Small intestine (tissue), 7 donors: ENCODE results near the gene CXCL9. TPM values are rescaled to one million over a fixed set of nuclear protein-coding genes. Genes with fewer than 3 reads are reported as not detected.

ENCODE experiments used
- DNase-seq, 2 donors: peaks; one replicate each; pipeline versions ENCODE4 v3.0.0 to v3.0.0-alpha.2; 2013
- FAIRE-seq: peaks from 2 replicates; lab custom pipeline; 2012; peaks lifted over from hg19 to GRCh38; lab: Jason Lieb, UNC
- H3K27ac ChIP-seq, 3 donors: one replicate each; pipeline ENCODE4 v1.5.1; 2013; ENCODE audit warnings: low read length in 2 of 3, mild to moderate bottlenecking in 2 of 3, control low read depth in 1 of 3, inconsistent platforms in 1 of 3, low read depth in 1 of 3, moderate library complexity in 1 of 3
- H3K27me3 ChIP-seq, 3 donors: one replicate each; pipeline ENCODE4 v1.6.1; 2013; ENCODE audit warnings: low read length in 3 of 3, inconsistent platforms in 1 of 3; ENCODE audit not compliant: control insufficient read depth in 3 of 3, insufficient read depth in 3 of 3
- H3K36me3 ChIP-seq, 3 donors: one replicate each; pipeline ENCODE4 v1.6.1; 2013; ENCODE audit warnings: low read length in 3 of 3, inconsistent platforms in 1 of 3, low read depth in 1 of 3, mild to moderate bottlenecking in 1 of 3, moderate library complexity in 1 of 3; ENCODE audit not compliant: control insufficient read depth in 3 of 3, insufficient read depth in 2 of 3
- H3K4me1 ChIP-seq, 3 donors: one replicate each; pipeline ENCODE4 v1.6.1; 2013; ENCODE audit warnings: low read length in 2 of 3, inconsistent platforms in 1 of 3, low read depth in 1 of 3, mild to moderate bottlenecking in 1 of 3, moderate library complexity in 1 of 3; ENCODE audit not compliant: control insufficient read depth in 3 of 3, insufficient read depth in 2 of 3
- H3K4me3 ChIP-seq, 3 donors: one replicate each; pipeline ENCODE4 v1.5.1; 2013; ENCODE audit warnings: low read length in 3 of 3, control low read depth in 1 of 3, inconsistent platforms in 1 of 3, low read depth in 1 of 3, mild to moderate bottlenecking in 1 of 3, moderate library complexity in 1 of 3
- H3K9me3 ChIP-seq, 2 donors: one replicate each; pipeline ENCODE4 v1.6.1; 2013; ENCODE audit warnings: low read depth in 1 of 2, low read length in 1 of 2; ENCODE audit not compliant: control insufficient read depth in 2 of 2, insufficient read depth in 1 of 2
- WGBS, 3 donors: extraction: QIAGEN DNeasy Blood & Tissue Kit; methylation state at CpG; one replicate each; pipeline ENCODE4 v1.1.7; 2013; 5-methylcytosine and 5-hydroxymethylcytosine counted together
- polyA plus RNA-seq, 4 donors: library from polyadenylated mRNA; stranded (reverse) in 3 of 4; unstranded in 1 of 4; fragments of 200-250 nt in 3 of 4; fragments of 120-200 nt in 1 of 4; gene quantifications; one replicate each; pipeline versions ENCODE4 v1.2.1 to v1.2.3, GENCODE V29; 2013
- donor health status: healthy with polysubstance abuse.
- donor health status: control.
- donor health status: control.
- donor health status: Bipolar disorder and iron deficiency.
- donor health status: healthy.

Gene CXCL9
- polyA plus RNA-seq, 4 donors = 2.0 to 4.1 (median 2.7) TPM; not detected in 1

DNA sequence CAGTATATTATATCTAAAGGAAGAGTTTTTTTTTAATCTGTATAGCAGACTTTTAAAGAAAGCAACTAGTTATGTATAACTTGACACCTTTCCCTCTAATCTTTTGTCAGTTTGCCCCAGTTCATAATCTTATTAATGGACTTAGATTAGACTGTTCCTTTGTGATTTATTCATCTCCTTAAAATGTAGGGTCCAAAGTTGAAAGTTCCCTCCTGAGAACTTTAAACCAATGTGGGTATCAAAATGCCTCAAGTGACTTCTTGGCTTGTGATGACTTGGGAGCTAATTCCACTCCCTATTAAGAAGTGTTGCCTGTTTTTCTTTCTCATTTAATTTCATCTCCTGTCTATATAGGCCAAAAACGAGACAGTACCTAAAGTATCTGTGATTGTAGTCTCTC is 10.2 kb downstream of the CXCL9 start:
- no peaks in the 10 kb centered on the region for H3K27me3 ChIP-seq
- no peak overlapping the region for H3K4me3 ChIP-seq
- FAIRE-seq (peak; percentile 74), DNase-seq (peak; percentile 41 to 84)
- 17 to 56% (median 33%) methylated on average over 1 of the region's 1 CpG for WGBS, 3 donors
- peaks cover 0 to 4% of the 10 kb centered on the region in 2 donors for H3K9me3 ChIP-seq
- peaks cover 0 to 34% (median 2%) of the 10 kb centered on the region in 3 donors for H3K4me1 ChIP-seq
- peak overlapping the region in 1 of 3 donors; percentile 44 for H3K27ac ChIP-seq
- H3K36me3 ChIP-seq = no peaks in the 10 kb centered on the region

DNA sequence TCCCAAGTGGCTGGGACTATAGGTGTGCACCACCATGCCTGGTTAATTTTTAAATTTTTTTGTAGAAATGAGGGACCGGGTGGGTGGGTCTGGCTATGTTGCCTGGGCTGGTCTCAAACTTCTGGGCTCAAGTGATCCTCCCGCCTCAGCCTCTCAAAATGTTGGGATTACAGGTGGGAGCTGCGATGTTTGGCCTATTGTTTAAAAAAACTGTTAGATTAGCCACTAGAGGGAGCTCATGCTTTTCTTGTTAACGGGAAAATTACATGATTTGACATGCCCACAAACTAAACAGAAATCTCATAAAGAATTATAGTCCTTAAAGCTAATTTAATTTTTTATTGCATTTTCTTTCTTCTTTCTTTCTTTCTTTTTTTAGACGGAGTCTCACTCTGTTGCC is 11.6 kb downstream of the CXCL9 start:
- Histone ChIP-seq H3K27me3 (no peaks in the 10 kb centered on the region), H3K9me3 (no peaks in the 10 kb centered on the region), H3K4me3 (no peak overlapping the region), H3K4me1 (peaks cover 0 to 27% (median 2%) of the 10 kb centered on the region in 3 donors), H3K27ac (no peak overlapping the region), H3K36me3 (no peaks in the 10 kb centered on the region)
- no peak for FAIRE-seq
- WGBS, 3 donors = 7 to 9% (median 9%) methylated on average over 5 of the region's 5 CpGs
- peak; percentile 63 to 64 for DNase-seq

DNA sequence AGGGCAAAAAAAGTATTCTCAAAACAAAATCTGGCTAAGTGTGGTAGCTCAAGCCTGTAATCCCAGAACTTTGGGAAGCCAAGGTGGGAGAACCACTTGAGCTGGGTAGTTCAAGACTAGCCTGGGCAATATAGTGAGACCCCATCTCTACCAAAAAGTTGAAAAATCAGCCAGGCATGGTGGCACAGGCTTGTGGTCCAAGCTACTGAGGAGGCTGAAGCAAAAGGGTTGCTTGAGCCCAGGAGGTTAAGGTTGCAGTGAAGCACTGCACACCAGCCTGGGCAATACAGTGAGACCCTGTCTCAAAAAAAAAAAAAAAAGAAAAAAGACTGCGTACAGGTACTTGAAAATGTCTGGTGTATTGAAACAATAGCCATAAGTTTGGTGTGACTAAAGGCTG is 14.8 kb downstream of the CXCL9 start:
- H3K4me1 ChIP-seq = peaks cover 2 to 14% (median 11%) of the 10 kb centered on the region in 3 donors
- DNase-seq = no peak
- 78 to 82% (median 79%) methylated on average over 1 of the region's 1 CpG for WGBS, 3 donors
- no peaks in the 10 kb centered on the region for H3K36me3 ChIP-seq
- no peak overlapping the region for H3K4me3 ChIP-seq
- no peak overlapping the region for H3K27ac ChIP-seq
- FAIRE-seq = no peak
- H3K27me3 ChIP-seq = no peaks in the 10 kb centered on the region
- H3K9me3 ChIP-seq = no peaks in the 10 kb centered on the region

GRCh38 chr4:75989846-75990528 is 17.3 kb downstream of the CXCL9 start:
- 0 to 1% (median 1%) methylated on average over 20 of the region's 20 CpGs for WGBS, 3 donors
- Histone ChIP-seq H3K4me1 (peaks cover 2 to 11% (median 11%) of the 10 kb centered on the region in 3 donors), H3K27ac (peak overlapping the region in 2 of 3 donors; percentile 66), H3K36me3 (peaks cover 0 to 3% (median 0%) of the 10 kb centered on the region in 3 donors), H3K27me3 (no peaks in the 10 kb centered on the region), H3K4me3 (peak overlapping the region; percentile 79 to 97 (median 93)), H3K9me3 (no peaks in the 10 kb centered on the region)
- DNase-seq (peak in 1 of 2 donors; percentile 43), FAIRE-seq (no peak)

DNA sequence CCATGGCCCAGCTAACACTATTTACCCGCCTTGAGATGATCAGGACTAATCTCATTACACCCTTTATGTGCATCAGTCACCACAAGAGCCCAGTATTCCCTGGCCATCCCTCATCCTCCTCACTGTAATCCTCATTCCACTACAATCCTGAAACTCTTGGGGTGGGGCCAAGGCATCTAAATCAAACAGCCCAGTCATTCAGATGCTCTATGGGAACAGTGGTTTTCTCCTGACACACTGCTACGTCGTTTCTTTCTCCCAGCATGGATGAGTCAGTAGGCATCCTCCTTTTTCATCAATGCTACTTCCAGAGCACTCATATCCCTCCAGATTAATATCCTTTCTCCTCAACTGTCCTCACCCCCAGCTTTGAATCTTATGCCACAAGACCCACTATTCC is 22.2 kb downstream of the CXCL9 start:
- WGBS, 3 donors = 84 to 89% (median 88%) methylated on average over 3 of the region's 3 CpGs
- Histone ChIP-seq H3K27me3 (no peaks in the 10 kb centered on the region), H3K4me3 (no peak overlapping the region), H3K4me1 (peaks cover 0 to 11% (median 7%) of the 10 kb centered on the region in 3 donors), H3K36me3 (peaks cover under 1 to 8% (median 6%) of the 10 kb centered on the region in 3 donors), H3K27ac (no peak overlapping the region), H3K9me3 (no peaks in the 10 kb centered on the region)
- DNase-seq = no peak
- FAIRE-seq = no peak

DNA sequence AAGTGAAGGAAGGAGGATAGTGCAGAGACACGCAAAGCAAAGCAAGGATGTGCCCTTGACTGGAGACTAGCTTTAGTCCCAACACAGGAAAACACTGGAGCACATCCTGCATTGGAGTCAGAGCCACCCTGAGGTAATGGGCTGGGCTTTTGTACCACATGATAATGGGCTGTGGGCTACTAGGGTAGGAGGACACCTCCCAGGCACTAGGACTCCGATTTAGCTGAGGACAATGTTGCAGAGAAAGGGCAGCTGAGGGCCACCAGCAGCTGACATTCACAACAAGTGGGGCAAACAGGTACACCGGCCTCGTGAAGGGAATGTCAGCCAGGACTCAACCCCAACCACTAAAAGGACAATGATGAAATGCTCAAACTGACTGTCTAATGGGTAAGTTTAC is 26.7 kb downstream of the CXCL9 start:
- WGBS, 3 donors = 68 to 93% (median 93%) methylated on average over 4 of the region's 4 CpGs
- DNase-seq (no peak), FAIRE-seq (no peak)
- no peaks in the 10 kb centered on the region for H3K9me3 ChIP-seq
- H3K27ac ChIP-seq = no peak overlapping the region
- no peaks in the 10 kb centered on the region for H3K27me3 ChIP-seq
- H3K4me1 ChIP-seq = no peaks in the 10 kb centered on the region
- H3K36me3 ChIP-seq = peaks cover 8 to 20% (median 18%) of the 10 kb centered on the region in 3 donors
- H3K4me3 ChIP-seq = no peak overlapping the region

- Histone ChIP-seq H3K9me3 (no peaks in the 10 kb centered on the region), H3K4me3 (no peak overlapping the region), H3K36me3 (peaks cover 13 to 31% (median 19%) of the 10 kb centered on the region in 3 donors), H3K27me3 (no peaks in the 10 kb centered on the region), H3K4me1 (no peaks in the 10 kb centered on the region), H3K27ac (no peak overlapping the region)
- peak; percentile 39 for FAIRE-seq
- no peak for DNase-seq
- 94 to 97% (median 97%) methylated on average over 2 of the region's 2 CpGs for WGBS, 3 donors
These were observed 31.1 kb downstream of the CXCL9 start for GRCh38 chr4:75976177-75976576.

DNA sequence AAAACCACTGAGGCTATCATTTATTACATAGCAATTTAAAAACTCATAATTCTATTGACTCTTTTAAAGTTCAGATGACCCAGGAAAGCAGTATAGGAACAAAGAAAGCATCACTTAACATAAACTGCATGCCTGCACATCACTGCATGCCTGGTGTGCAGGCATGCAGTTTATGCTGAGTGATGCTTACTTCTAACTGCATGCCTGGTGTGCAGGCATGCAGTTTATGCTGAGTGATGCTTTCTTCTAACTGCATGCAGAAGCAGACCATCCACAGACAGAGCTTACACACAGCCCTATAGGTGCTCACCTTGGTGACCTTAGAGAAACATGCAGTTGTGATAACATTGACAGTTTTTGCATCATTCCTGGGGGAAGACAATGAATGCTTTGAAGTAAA is 33.5 kb downstream of the CXCL9 start:
- Histone ChIP-seq H3K27ac (no peak overlapping the region), H3K4me3 (no peak overlapping the region), H3K4me1 (no peaks in the 10 kb centered on the region), H3K36me3 (peaks cover 15 to 27% (median 22%) of the 10 kb centered on the region in 3 donors), H3K27me3 (no peaks in the 10 kb centered on the region), H3K9me3 (no peaks in the 10 kb centered on the region)
- FAIRE-seq (no peak), DNase-seq (no peak)
